ENCODE data around the gene ANO4.

The ANO4 gene

GRCh38 chr12:100895192-100895591 lies 100.6 kb downstream of the ANO4 start:
- Histone ChIP-seq H4K20me1 (ENCODE audit: insufficient read depth) (no peaks in the 10 kb centered on the region), H3K4me1 (ENCODE audit: low read depth, poor library complexity, severe bottlenecking) (no peaks in the 10 kb centered on the region), H2AFZ (ENCODE audit: low read depth) (no peak overlapping the region), H3K9ac (no peak overlapping the region), H3K4me2 (no peak overlapping the region), H3K27ac (no peak overlapping the region), H3K79me2 (ENCODE audit: insufficient read depth, low read depth) (no peaks in the 10 kb centered on the region), H3K36me3 (ENCODE audit: insufficient read depth) (no peaks in the 10 kb centered on the region), H3K4me3 (IDR thresholded peaks at IDR 0.05; ENCODE audit: insufficient read depth, low read depth, low read length) (no peak overlapping the region), H3K27me3 (ENCODE audit: insufficient read depth, low read depth) (no peaks in the 10 kb centered on the region)
- no peak for TF ChIP-seq CTCF (conservative IDR thresholded peaks at IDR 0.05; ENCODE audit: low read depth, low read length)

- Histone ChIP-seq H4K20me1 (ENCODE audit: insufficient read depth) (no peaks in the 10 kb centered on the region), H3K4me2 (no peak overlapping the region), H3K27me3 (ENCODE audit: insufficient read depth, low read depth) (no peaks in the 10 kb centered on the region), H3K9ac (no peak overlapping the region), H3K36me3 (ENCODE audit: insufficient read depth) (no peaks in the 10 kb centered on the region), H3K4me3 (IDR thresholded peaks at IDR 0.05; ENCODE audit: insufficient read depth, low read depth, low read length) (no peak overlapping the region), H2AFZ (ENCODE audit: low read depth) (no peak overlapping the region), H3K27ac (no peak overlapping the region), H3K79me2 (ENCODE audit: insufficient read depth, low read depth) (no peaks in the 10 kb centered on the region), H3K4me1 (ENCODE audit: low read depth, poor library complexity, severe bottlenecking) (no peaks in the 10 kb centered on the region)
- TF ChIP-seq CTCF (conservative IDR thresholded peaks at IDR 0.05; ENCODE audit: low read depth, low read length), result no peak
These were observed 101.6 kb downstream of the ANO4 start for GRCh38 chr12:100896192-100896591.

GRCh38 chr12:100897240-100897639 lies 102.7 kb downstream of the ANO4 start:
- H3K79me2 ChIP-seq (ENCODE audit: insufficient read depth, low read depth), result no peaks in the 10 kb centered on the region

GRCh38 chr12:100899301-100899700 lies 104.7 kb downstream of the ANO4 start:
- H3K9ac ChIP-seq, result no peak overlapping the region
- no peak overlapping the region for H3K4me2 ChIP-seq
- H3K79me2 ChIP-seq (ENCODE audit: insufficient read depth, low read depth), result no peaks in the 10 kb centered on the region
- H3K4me1 ChIP-seq (ENCODE audit: low read depth, poor library complexity, severe bottlenecking), result no peaks in the 10 kb centered on the region
- H4K20me1 ChIP-seq (ENCODE audit: insufficient read depth), result no peaks in the 10 kb centered on the region
- H2AFZ ChIP-seq (ENCODE audit: low read depth), result no peak overlapping the region
- H3K4me3 ChIP-seq (IDR thresholded peaks at IDR 0.05; ENCODE audit: insufficient read depth, low read depth, low read length), result no peak overlapping the region
- TF ChIP-seq CTCF (conservative IDR thresholded peaks at IDR 0.05; ENCODE audit: low read depth, low read length), result no peak
- no peaks in the 10 kb centered on the region for H3K36me3 ChIP-seq (ENCODE audit: insufficient read depth)
- H3K27me3 ChIP-seq (ENCODE audit: insufficient read depth, low read depth), result no peaks in the 10 kb centered on the region
- H3K27ac ChIP-seq, result no peak overlapping the region

More at GRCh38 chr12:100897240-100897639, 102.7 kb downstream of the ANO4 start:
- Histone ChIP-seq H3K4me2 (no peak overlapping the region), H2AFZ (ENCODE audit: low read depth) (no peak overlapping the region), H3K27me3 (ENCODE audit: insufficient read depth, low read depth) (no peaks in the 10 kb centered on the region), H3K36me3 (ENCODE audit: insufficient read depth) (no peaks in the 10 kb centered on the region), H3K27ac (no peak overlapping the region), H3K4me3 (IDR thresholded peaks at IDR 0.05; ENCODE audit: insufficient read depth, low read depth, low read length) (no peak overlapping the region), H4K20me1 (ENCODE audit: insufficient read depth) (no peaks in the 10 kb centered on the region), H3K9ac (no peak overlapping the region), H3K4me1 (ENCODE audit: low read depth, poor library complexity, severe bottlenecking) (no peaks in the 10 kb centered on the region)
- no peak for TF ChIP-seq CTCF (conservative IDR thresholded peaks at IDR 0.05; ENCODE audit: low read depth, low read length)
